Iris pigment epithelial cell (primary cell): Measurements from ENCODE around the gene NAA20.
A peak's percentile ranks its signal among the peaks of the same experiment; 100 is the strongest.

Experiments
- DNase-seq: peaks from one replicate; pipeline ENCODE4 v3.0.0-alpha.2; 2011; ENCODE audit warnings: low read depth

Gene NAA20

GRCh38 chr20:20076297-20077065 is 59.3 kb downstream of the NAA20 start:
- peak; percentile 65 for DNase-seq

GRCh38 chr20:20078041-20078440 is 60.9 kb downstream of the NAA20 start:
- no peak for DNase-seq

- DNase-seq = no peak
Measured at GRCh38 chr20:20079102-20079784, 62.1 kb downstream of the NAA20 start.
